Stomach (tissue), 9 donors: Measurements from ENCODE around the gene SOWAHA. TPM values are rescaled to one million over a fixed set of nuclear protein-coding genes. Genes with fewer than 3 reads are reported as not detected.
"Not testable (repeated sequence)": the region's sequence is repeated elsewhere in the genome, so short reads cannot be mapped to it uniquely, and the experiment has no call there.

Source experiments
- DNase-seq, 2 donors: peaks; one replicate each; pipeline versions ENCODE4 v3.0.0 to v3.0.0-alpha.2; 2013 to 2019
- H3K27ac ChIP-seq, 5 donors: fragments of 200-600 bp in 4 of 5; sonication (generic) in 4 of 5; one replicate each; pipeline ENCODE4 v1.5.1; 2013 to 2019; ENCODE audit warnings: mild to moderate bottlenecking in 1 of 5, moderate library complexity in 1 of 5
- H3K27me3 ChIP-seq, 3 donors: fragments of 200-600 bp; sonication (generic); one replicate each; pipeline ENCODE4 v1.5.1; 2017 to 2019; ENCODE audit warnings: mixed run types in 1 of 3
- H3K36me3 ChIP-seq, 4 donors: fragments of 200-600 bp; sonication (generic); 1 replicate in 3 of 4; 2 replicates in 1 of 4; pipeline ENCODE4 v1.5.1; 2016 to 2019
- H3K4me1 ChIP-seq, 4 donors: fragments of 200-600 bp; sonication (generic); one replicate each; pipeline ENCODE4 v1.5.1; 2016 to 2019
- H3K4me3 ChIP-seq, 4 donors: fragments of 200-600 bp; sonication (generic) in 3 of 4; one replicate each; pipeline ENCODE4 v1.5.1; 2016 to 2019; ENCODE audit warnings: mild to moderate bottlenecking in 1 of 4
- H3K9me3 ChIP-seq, 4 donors: fragments of 200-600 bp; sonication (generic); one replicate each; pipeline ENCODE4 v1.5.1; 2016 to 2019
- CTCF ChIP-seq, 7 experiments: fragments of 450-650 bp in 4 of 7; fragments of 200-600 bp in 3 of 7; sonication (generic) in 3 of 7; IDR thresholded peaks; one replicate each; pipeline ENCODE4 v1.5.1; 2016 to 2019; ENCODE audit warnings: antibody characterized with exemption in 7 of 7, control low read depth in 2 of 7, mild to moderate bottlenecking in 1 of 7
- EP300 ChIP-seq: sonication (generic); formaldehyde crosslinking; IDR thresholded peaks from one replicate; pipeline ENCODE4 v1.6.1; 2017; ENCODE audit warnings: antibody characterized with exemption
- POLR2A ChIP-seq, 4 donors: fragments of 450-650 bp; IDR thresholded peaks; one replicate each; pipeline ENCODE4 v1.6.1; 2016; ENCODE audit warnings: antibody characterized with exemption in 4 of 4, control low read depth in 2 of 4, mild to moderate bottlenecking in 1 of 4, moderate library complexity in 1 of 4
- POLR2AphosphoS5 ChIP-seq, 3 donors: sonication (generic); formaldehyde crosslinking; IDR thresholded peaks; one replicate each; pipeline ENCODE4 v1.6.1; 2016; ENCODE audit warnings: antibody characterized with exemption in 3 of 3
- WGBS, 5 donors: extraction: QIAGEN DNeasy Blood & Tissue Kit in 3 of 5; methylation state at CpG; one replicate each; pipeline versions ENCODE4 v1.1.5 to v1.1.7; 2013 to 2018; 5-methylcytosine and 5-hydroxymethylcytosine counted together
- intact Hi-C: fragments of 100-400 bp; cut with DNase I; formaldehyde crosslinking; loops from one replicate; pipeline ENCODE4 v1.15.1; 2023; ENCODE audit warnings: low total_unique reads
- polyA plus RNA-seq, 3 donors: library from polyadenylated mRNA; stranded (reverse); fragments of 200-250 nt; gene quantifications; one replicate each; pipeline ENCODE4 v1.2.3, GENCODE V29; 2013
- total RNA-seq, 5 donors: library from RNA; depleted of rRNA; stranded (reverse); fragments of >200 nt; gene quantifications; one replicate each; pipeline versions ENCODE4 v1.1.0 to v1.2.3, GENCODE V29; 2014 to 2016
- donor health status: healthy with polysubstance abuse.
- donor health status: Bipolar disorder and iron deficiency.
- donor health status: healthy.

SOWAHA gene
- total and polyA plus RNA-seq, 8 donors: 2.4 to 91.8 (median 6.8) TPM; not detected in 1

GRCh38 chr5:132854301-132854700 lies 41.2 kb downstream of the SOWAHA start:
- 16 to 28% (median 26%) methylated on average over 3 of the region's 3 CpGs for WGBS, 5 donors

GRCh38 chr5:132854992-132855391 lies 41.9 kb downstream of the SOWAHA start:
- H3K4me1 ChIP-seq: peaks cover 0 to 16% (median 12%) of the 10 kb centered on the region in 4 donors
- H3K27ac ChIP-seq, DNase-seq, intact Hi-C loops, H3K4me3 ChIP-seq, H3K9me3 ChIP-seq, H3K36me3 ChIP-seq, H3K27me3 ChIP-seq: not testable (repeated sequence)
- 95 to 99% (median 98%) methylated on average over 5 of the region's 5 CpGs for WGBS, 5 donors

More at GRCh38 chr5:132854301-132854700, 41.2 kb downstream of the SOWAHA start:
- DNase-seq: peak in 1 of 2 donors; percentile 63
- TF ChIP-seq EP300 (no peak), POLR2AphosphoS5 (IDR thresholded peaks at IDR 0.05) (peak in 1 of 3 donors; percentile 31)
- Histone ChIP-seq H3K4me1 (peaks cover 0 to 21% (median 14%) of the 10 kb centered on the region in 4 donors), H3K27ac (peak overlapping the region in 1 of 5 donors; percentile 52), H3K9me3 (no peaks in the 10 kb centered on the region), H3K27me3 (no peaks in the 10 kb centered on the region), H3K4me3 (no peak overlapping the region), H3K36me3 (no peaks in the 10 kb centered on the region)
- intact Hi-C loops: no loop called here

- 81 to 100% (median 88%) methylated on average over 3 of the region's 3 CpGs for WGBS, 5 donors
- no peak overlapping the region for H3K4me3 ChIP-seq
- H3K27ac ChIP-seq: no peak overlapping the region
- DNase-seq: no peak
- H3K27me3 ChIP-seq: no peaks in the 10 kb centered on the region
- TF ChIP-seq POLR2A (IDR thresholded peaks at IDR 0.05) (no peak), EP300 (no peak), POLR2AphosphoS5 (IDR thresholded peaks at IDR 0.05) (no peak), CTCF (IDR thresholded peaks at IDR 0.05) (no peak)
- no peaks in the 10 kb centered on the region for H3K36me3 ChIP-seq
- intact Hi-C loops: no loop called here
- peaks cover 0 to 11% (median 9%) of the 10 kb centered on the region in 4 donors for H3K4me1 ChIP-seq
- H3K9me3 ChIP-seq: no peaks in the 10 kb centered on the region
These were observed 42.9 kb downstream of the SOWAHA start for GRCh38 chr5:132856011-132856410.

- H3K36me3 ChIP-seq: no peaks in the 10 kb centered on the region
- no peak for TF ChIP-seq POLR2A (IDR thresholded peaks at IDR 0.05)
- no peak for TF ChIP-seq CTCF (IDR thresholded peaks at IDR 0.05)
- no peak for TF ChIP-seq POLR2AphosphoS5 (IDR thresholded peaks at IDR 0.05)
- no peak for TF ChIP-seq EP300
- H3K4me3 ChIP-seq: no peak overlapping the region
- H3K27ac ChIP-seq: no peak overlapping the region
- H3K9me3 ChIP-seq: no peaks in the 10 kb centered on the region
- H3K4me1 ChIP-seq: no peaks in the 10 kb centered on the region
- intact Hi-C loops: no loop called here
- H3K27me3 ChIP-seq: no peaks in the 10 kb centered on the region
- WGBS, 5 donors: 75 to 86% (median 83%) methylated on average over 2 of the region's 2 CpGs
- DNase-seq: no peak
These were observed 46.9 kb downstream of the SOWAHA start for GRCh38 chr5:132859889-132860437.

GRCh38 chr5:132860742-132861141 lies 47.6 kb downstream of the SOWAHA start:
- no peaks in the 10 kb centered on the region for H3K27me3 ChIP-seq
- intact Hi-C loops: no loop called here

More at GRCh38 chr5:132860742-132861141, 47.6 kb downstream of the SOWAHA start:
- no peak for DNase-seq
- WGBS, 5 donors: 69 to 80% (median 79%) methylated on average over 5 of the region's 5 CpGs
- Histone ChIP-seq H3K4me1 (peaks cover 0 to 6% (median 3%) of the 10 kb centered on the region in 4 donors), H3K27ac (no peak overlapping the region), H3K4me3 (no peak overlapping the region), H3K9me3 (no peaks in the 10 kb centered on the region), H3K36me3 (no peaks in the 10 kb centered on the region)
- no peak for TF ChIP-seq POLR2A (IDR thresholded peaks at IDR 0.05)
- no peak for TF ChIP-seq POLR2AphosphoS5 (IDR thresholded peaks at IDR 0.05)
- no peak for TF ChIP-seq EP300
- no peak for TF ChIP-seq CTCF (IDR thresholded peaks at IDR 0.05)
